Measurements from ENCODE around the gene PTK7.
A peak's percentile ranks its signal among the peaks of the same experiment; 100 is the strongest.

PTK7 gene

GRCh38 chr6:43146709-43147688 lies 70.9 kb downstream of the PTK7 start:
- DNase-seq (ENCODE audit: low read depth in 2 of 2), result no peak

- no peak for DNase-seq (ENCODE audit: low read depth in 2 of 2)
Measured at GRCh38 chr6:43147691-43148477, 71.8 kb downstream of the PTK7 start.

- no peak for DNase-seq (ENCODE audit: low read depth in 2 of 2)
Measured at GRCh38 chr6:43149265-43149664, 73.2 kb downstream of the PTK7 start.

GRCh38 chr6:43150051-43150751 lies 74.1 kb downstream of the PTK7 start:
- no peak for DNase-seq (ENCODE audit: low read depth in 2 of 2)

GRCh38 chr6:43159599-43159998 lies 83.5 kb downstream of the PTK7 start:
- no peak for DNase-seq (ENCODE audit: low read depth in 2 of 2)

GRCh38 chr6:43163899-43164298 lies 87.8 kb downstream of the PTK7 start:
- DNase-seq (ENCODE audit: low read depth in 2 of 2), result no peak

GRCh38 chr6:43170417-43170930 lies 94.4 kb downstream of the PTK7 start:
- DNase-seq (ENCODE audit: low read depth in 2 of 2), result no peak

- DNase-seq (ENCODE audit: low read depth in 2 of 2), result peak; percentile 98 to 99
Measured at GRCh38 chr6:43170931-43171706, 95.0 kb downstream of the PTK7 start, which contains the start of gene SRF. Gene SRF, plus strand, starts transcription at chr6:43171269. Its CDS starts 388 bp downstream, at chr6:43171657.

GRCh38 chr6:43171707-43172103 lies 95.6 kb downstream of the PTK7 start:
- DNase-seq (ENCODE audit: low read depth in 2 of 2), result no peak

GRCh38 chr6:43172104-43173007 lies 96.2 kb downstream of the PTK7 start:
- no peak for DNase-seq (ENCODE audit: low read depth in 2 of 2)

GRCh38 chr6:43173591-43174262 lies 97.6 kb downstream of the PTK7 start:
- DNase-seq (ENCODE audit: low read depth in 2 of 2), result no peak

- peak; percentile 94 to 95 for DNase-seq (ENCODE audit: low read depth in 2 of 2)
Measured at GRCh38 chr6:43174263-43175112, 98.4 kb downstream of the PTK7 start.

- no peak for DNase-seq (ENCODE audit: low read depth in 2 of 2)
Measured at GRCh38 chr6:43175676-43176422, 99.7 kb downstream of the PTK7 start.

- DNase-seq (ENCODE audit: low read depth in 2 of 2), result no peak
Measured at GRCh38 chr6:43176423-43176786, 100.3 kb downstream of the PTK7 start.

- no peak for DNase-seq (ENCODE audit: low read depth in 2 of 2)
Measured at GRCh38 chr6:43178150-43178549, 102.0 kb downstream of the PTK7 start.

GRCh38 chr6:43178951-43179830 lies 103.1 kb downstream of the PTK7 start:
- DNase-seq (ENCODE audit: low read depth in 2 of 2), result no peak

- DNase-seq (ENCODE audit: low read depth in 2 of 2), result no peak
Measured at GRCh38 chr6:43180058-43180457, 103.9 kb downstream of the PTK7 start.
